Measurements from ENCODE around the gene GRIP1.

The GRIP1 gene

DNA sequence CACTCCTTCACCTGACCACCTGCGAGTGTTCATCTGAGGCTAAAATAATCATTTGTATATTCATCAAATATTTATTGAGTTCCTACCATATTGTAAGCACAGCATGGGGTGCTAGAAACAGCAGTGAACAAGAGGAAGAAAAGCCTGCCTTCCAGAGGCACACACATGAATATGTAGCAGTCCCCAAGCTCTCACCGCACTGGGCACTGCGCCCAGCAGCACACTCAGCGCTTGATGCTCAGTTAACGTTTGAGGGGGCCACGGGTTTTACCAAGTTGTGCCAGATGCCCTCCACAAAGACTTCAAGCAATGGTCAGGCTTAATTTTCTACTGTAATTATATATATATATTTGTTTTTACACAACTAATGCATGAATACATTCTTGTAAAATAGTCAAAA, 324.6 kb downstream of the GRIP1 start:
- Histone ChIP-seq H3K27ac (ENCODE audit: low read depth, low read length) (no peak overlapping the region), H3K9ac (ENCODE audit: low read length) (no peak overlapping the region), H3K36me3 (ENCODE audit: control insufficient read depth, insufficient read depth, low read length) (no peaks in the 10 kb centered on the region), H3K27me3 (ENCODE audit: control insufficient read depth, insufficient read depth, low read length) (no peaks in the 10 kb centered on the region), H3K9me3 (ENCODE audit: control insufficient read depth, insufficient read depth, low read depth, low read length) (no peaks in the 10 kb centered on the region), H3K4me3 (ENCODE audit: low read depth, low read length) (no peak overlapping the region), H3K4me1 (ENCODE audit: control insufficient read depth, insufficient read depth, low read length) (peaks cover 7% of the 10 kb centered on the region)

DNA sequence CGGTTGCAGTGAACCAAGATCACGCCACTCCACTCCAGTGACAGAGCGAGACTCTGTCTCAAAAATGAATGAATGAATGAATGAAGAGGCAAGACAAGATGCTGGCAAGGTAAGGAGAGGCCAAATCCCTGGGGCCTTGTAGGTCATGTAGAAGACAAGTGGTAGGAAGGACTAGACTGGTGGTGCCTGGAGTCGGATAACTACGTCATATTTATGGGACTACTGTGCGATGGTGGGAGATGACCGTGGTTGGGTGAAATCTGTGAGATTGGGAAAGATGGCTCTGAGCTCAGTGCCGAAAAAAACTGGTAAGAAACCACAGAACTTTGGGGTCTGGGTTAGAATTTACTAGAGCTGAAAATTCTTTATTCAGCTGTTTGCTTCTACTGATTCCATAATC, 326.0 kb downstream of the GRIP1 start:
- Histone ChIP-seq H3K4me3 (ENCODE audit: low read depth, low read length) (no peak overlapping the region), H3K9me3 (ENCODE audit: control insufficient read depth, insufficient read depth, low read depth, low read length) (no peaks in the 10 kb centered on the region), H3K27ac (ENCODE audit: low read depth, low read length) (no peak overlapping the region), H3K4me1 (ENCODE audit: control insufficient read depth, insufficient read depth, low read length) (peaks cover 7% of the 10 kb centered on the region), H3K9ac (ENCODE audit: low read length) (no peak overlapping the region), H3K36me3 (ENCODE audit: control insufficient read depth, insufficient read depth, low read length) (no peaks in the 10 kb centered on the region), H3K27me3 (ENCODE audit: control insufficient read depth, insufficient read depth, low read length) (no peaks in the 10 kb centered on the region)

DNA sequence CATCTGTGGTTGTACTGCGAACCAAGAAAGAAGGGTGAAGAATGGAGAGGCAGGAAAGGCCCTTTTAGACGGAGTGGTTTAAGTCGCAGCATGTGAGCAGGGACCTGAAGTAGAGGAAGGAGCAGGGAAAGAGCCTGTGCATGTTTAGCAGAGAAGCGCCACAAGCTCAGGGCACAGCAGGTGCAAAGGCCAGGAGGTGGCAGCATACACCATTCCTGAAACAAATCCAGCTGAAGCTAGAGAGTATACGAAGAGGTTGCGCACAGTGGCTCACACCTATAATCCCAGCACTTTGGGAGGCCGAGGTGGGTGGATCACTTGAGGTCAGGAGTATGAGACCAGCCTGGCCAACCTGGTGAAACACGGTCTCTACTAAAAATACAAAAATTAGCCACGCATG, 326.7 kb downstream of the GRIP1 start:
- no peak overlapping the region for H3K9ac ChIP-seq (ENCODE audit: low read length)
- no peak overlapping the region for H3K27ac ChIP-seq (ENCODE audit: low read depth, low read length)
- H3K36me3 ChIP-seq (ENCODE audit: control insufficient read depth, insufficient read depth, low read length): no peaks in the 10 kb centered on the region
- no peaks in the 10 kb centered on the region for H3K9me3 ChIP-seq (ENCODE audit: control insufficient read depth, insufficient read depth, low read depth, low read length)
- no peak overlapping the region for H3K4me3 ChIP-seq (ENCODE audit: low read depth, low read length)
- no peaks in the 10 kb centered on the region for H3K27me3 ChIP-seq (ENCODE audit: control insufficient read depth, insufficient read depth, low read length)
- H3K4me1 ChIP-seq (ENCODE audit: control insufficient read depth, insufficient read depth, low read length): peaks cover 2% of the 10 kb centered on the region

DNA sequence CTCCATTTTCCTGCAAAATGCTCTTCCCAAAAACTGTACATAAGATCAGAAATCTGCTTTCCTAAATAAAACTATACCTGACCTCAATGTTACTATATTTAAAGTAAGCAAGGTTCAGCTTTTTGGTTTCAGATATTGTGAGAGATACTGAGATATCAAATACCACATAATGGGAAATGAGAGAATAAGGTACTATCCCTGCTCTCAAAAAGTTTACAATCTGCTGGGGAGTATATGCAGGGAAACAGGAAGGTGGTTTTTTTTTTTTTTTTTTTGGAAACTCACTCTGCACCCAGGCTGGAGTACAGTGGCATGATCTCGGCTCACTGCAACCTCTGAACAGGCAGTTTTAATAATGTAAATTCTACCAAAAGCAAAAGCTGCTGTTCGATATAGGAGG, 327.6 kb downstream of the GRIP1 start:
- H3K27me3 ChIP-seq (ENCODE audit: control insufficient read depth, insufficient read depth, low read length): no peaks in the 10 kb centered on the region
- no peak overlapping the region for H3K9ac ChIP-seq (ENCODE audit: low read length)
- no peak overlapping the region for H3K27ac ChIP-seq (ENCODE audit: low read depth, low read length)
- no peak overlapping the region for H3K4me3 ChIP-seq (ENCODE audit: low read depth, low read length)
- H3K4me1 ChIP-seq (ENCODE audit: control insufficient read depth, insufficient read depth, low read length): no peaks in the 10 kb centered on the region; the same call in 1 of the 2 replicates
- no peaks in the 10 kb centered on the region for H3K36me3 ChIP-seq (ENCODE audit: control insufficient read depth, insufficient read depth, low read length)
- H3K9me3 ChIP-seq (ENCODE audit: control insufficient read depth, insufficient read depth, low read depth, low read length): no peaks in the 10 kb centered on the region

DNA sequence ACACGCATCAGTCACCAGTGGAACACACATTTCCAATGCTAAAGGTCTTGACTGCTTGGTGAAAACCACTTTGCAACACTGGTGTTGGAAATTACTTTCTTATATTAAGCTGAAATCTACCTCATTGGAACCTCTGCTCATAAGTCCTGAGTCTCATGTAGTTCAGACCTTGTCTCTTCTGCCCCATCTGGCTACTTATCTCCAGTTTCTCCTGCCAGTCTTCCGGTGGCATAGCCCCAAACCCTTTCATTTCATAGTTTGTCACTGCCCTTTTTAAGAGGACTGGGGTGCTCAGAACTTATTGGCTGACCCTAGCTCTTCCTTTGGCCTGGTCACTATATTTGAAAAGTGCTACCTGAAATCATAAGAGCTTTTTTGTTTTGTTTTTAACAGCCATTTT, 332.9 kb downstream of the GRIP1 start:
- Histone ChIP-seq H3K4me3 (ENCODE audit: low read depth, low read length) (no peak overlapping the region), H3K9me3 (ENCODE audit: control insufficient read depth, insufficient read depth, low read depth, low read length) (peaks cover 13% of the 10 kb centered on the region), H3K27ac (ENCODE audit: low read depth, low read length) (no peak overlapping the region), H3K27me3 (ENCODE audit: control insufficient read depth, insufficient read depth, low read length) (no peaks in the 10 kb centered on the region), H3K9ac (ENCODE audit: low read length) (no peak overlapping the region), H3K36me3 (ENCODE audit: control insufficient read depth, insufficient read depth, low read length) (peaks cover 10% of the 10 kb centered on the region), H3K4me1 (ENCODE audit: control insufficient read depth, insufficient read depth, low read length) (no peaks in the 10 kb centered on the region)

DNA sequence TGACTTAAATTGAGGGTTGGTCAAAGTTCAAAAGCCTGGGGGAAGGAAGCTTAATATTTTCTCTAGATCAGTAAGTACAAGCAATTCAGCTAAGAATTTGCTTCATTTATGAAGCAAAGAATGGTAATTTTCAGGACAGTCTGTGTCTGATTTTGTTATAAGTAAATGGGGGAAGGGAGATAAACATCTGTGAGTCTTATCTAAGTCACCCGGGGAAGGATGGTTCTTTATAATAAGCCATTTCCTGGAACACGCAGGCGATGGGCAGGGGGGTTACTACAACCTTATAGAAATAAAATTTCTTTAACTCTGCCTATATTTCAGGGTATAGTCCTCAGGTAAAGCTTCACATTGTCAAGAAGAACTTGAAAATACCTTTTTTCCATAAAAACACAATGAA, 333.7 kb downstream of the GRIP1 start:
- no peaks in the 10 kb centered on the region for H3K4me1 ChIP-seq (ENCODE audit: control insufficient read depth, insufficient read depth, low read length)
- H3K9me3 ChIP-seq (ENCODE audit: control insufficient read depth, insufficient read depth, low read depth, low read length): peaks cover 15% of the 10 kb centered on the region
- H3K36me3 ChIP-seq (ENCODE audit: control insufficient read depth, insufficient read depth, low read length): peaks cover 14% of the 10 kb centered on the region
- no peak overlapping the region for H3K9ac ChIP-seq (ENCODE audit: low read length)
- no peak overlapping the region for H3K27ac ChIP-seq (ENCODE audit: low read depth, low read length)
- no peaks in the 10 kb centered on the region for H3K27me3 ChIP-seq (ENCODE audit: control insufficient read depth, insufficient read depth, low read length)
- H3K4me3 ChIP-seq (ENCODE audit: low read depth, low read length): no peak overlapping the region

DNA sequence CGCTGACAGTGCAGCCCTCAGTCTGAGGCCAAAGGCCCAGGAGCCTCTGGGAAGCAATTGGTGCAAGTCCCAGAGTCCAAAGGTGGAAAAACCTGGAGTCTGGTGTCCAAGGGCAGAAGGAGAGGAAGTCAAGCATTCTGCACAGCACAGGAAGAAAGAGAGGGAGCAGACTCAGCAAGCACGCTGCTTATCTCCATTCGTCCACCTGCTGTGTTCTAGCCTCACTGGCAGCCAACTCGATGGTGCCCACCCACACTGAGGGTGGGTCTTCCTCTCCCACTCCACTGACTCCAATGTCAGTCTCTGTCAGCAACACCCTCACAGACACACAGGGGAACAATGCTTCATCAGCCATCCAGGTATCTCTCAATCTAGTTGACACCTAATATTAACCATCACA, 337.8 kb downstream of the GRIP1 start:
- no peak overlapping the region for H3K27ac ChIP-seq (ENCODE audit: low read depth, low read length)
- no peak overlapping the region for H3K4me3 ChIP-seq (ENCODE audit: low read depth, low read length)
- no peaks in the 10 kb centered on the region for H3K4me1 ChIP-seq (ENCODE audit: control insufficient read depth, insufficient read depth, low read length)
- H3K27me3 ChIP-seq (ENCODE audit: control insufficient read depth, insufficient read depth, low read length): no peaks in the 10 kb centered on the region
- H3K36me3 ChIP-seq (ENCODE audit: control insufficient read depth, insufficient read depth, low read length): peaks cover 32% of the 10 kb centered on the region
- no peak overlapping the region for H3K9ac ChIP-seq (ENCODE audit: low read length)
- peaks cover 15% of the 10 kb centered on the region for H3K9me3 ChIP-seq (ENCODE audit: control insufficient read depth, insufficient read depth, low read depth, low read length)

DNA sequence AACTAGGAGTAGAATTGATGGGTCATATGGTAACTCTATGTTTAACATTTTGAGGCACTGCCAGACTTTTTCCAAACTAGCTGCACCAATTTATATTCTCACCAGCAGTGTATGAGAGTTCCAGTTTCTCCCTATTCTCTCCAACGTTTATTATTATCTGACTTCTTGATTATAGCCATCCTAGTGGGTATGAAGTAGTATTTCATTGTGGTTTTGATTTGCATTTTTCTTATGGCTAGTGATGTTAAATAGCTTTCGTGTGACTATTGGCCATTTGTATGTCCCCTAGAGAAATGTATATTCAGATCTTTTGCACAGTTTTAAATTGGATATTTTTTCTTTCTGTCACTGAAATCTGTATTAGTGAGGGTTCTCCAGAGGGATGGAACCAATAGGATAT, 338.7 kb downstream of the GRIP1 start:
- peaks cover 32% of the 10 kb centered on the region for H3K36me3 ChIP-seq (ENCODE audit: control insufficient read depth, insufficient read depth, low read length)
- H3K27me3 ChIP-seq (ENCODE audit: control insufficient read depth, insufficient read depth, low read length): no peaks in the 10 kb centered on the region
- no peak overlapping the region for H3K4me3 ChIP-seq (ENCODE audit: low read depth, low read length)
- H3K9ac ChIP-seq (ENCODE audit: low read length): no peak overlapping the region
- H3K9me3 ChIP-seq (ENCODE audit: control insufficient read depth, insufficient read depth, low read depth, low read length): peaks cover 15% of the 10 kb centered on the region
- no peaks in the 10 kb centered on the region for H3K4me1 ChIP-seq (ENCODE audit: control insufficient read depth, insufficient read depth, low read length)
- H3K27ac ChIP-seq (ENCODE audit: low read depth, low read length): no peak overlapping the region

DNA sequence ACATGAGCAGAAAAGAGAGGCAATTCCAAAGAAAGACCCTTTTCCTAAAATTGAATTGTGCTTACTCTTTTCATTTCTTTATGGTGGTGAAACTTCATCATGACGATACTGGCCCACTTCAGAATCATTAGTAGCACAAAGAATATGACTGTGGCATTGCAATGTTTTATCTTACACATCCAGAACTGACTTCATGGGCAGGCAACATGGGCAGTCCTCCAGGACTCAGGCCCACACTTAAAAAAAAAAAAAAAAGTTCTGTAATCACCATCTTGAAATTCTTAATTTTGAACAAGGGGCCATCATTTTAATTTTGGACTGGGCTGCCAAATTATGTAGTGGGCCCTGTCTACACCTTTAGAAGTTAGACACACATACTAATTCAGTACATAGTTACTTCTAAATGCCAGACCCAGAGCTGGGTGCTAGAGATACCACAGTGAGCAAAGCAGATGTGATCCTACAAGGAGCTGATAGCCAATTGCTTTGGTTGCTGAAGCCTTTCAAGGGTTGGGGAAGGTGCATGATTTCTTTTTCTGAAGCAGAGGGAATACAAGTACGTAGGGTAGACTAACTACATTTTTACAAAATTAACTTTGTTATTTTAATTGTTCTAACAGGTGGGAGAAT, 341.4 kb downstream of the GRIP1 start:
- peaks cover 15% of the 10 kb centered on the region for H3K9me3 ChIP-seq (ENCODE audit: control insufficient read depth, insufficient read depth, low read depth, low read length)
- no peak overlapping the region for H3K4me3 ChIP-seq (ENCODE audit: low read depth, low read length)
- no peaks in the 10 kb centered on the region for H3K27me3 ChIP-seq (ENCODE audit: control insufficient read depth, insufficient read depth, low read length)
- no peaks in the 10 kb centered on the region for H3K4me1 ChIP-seq (ENCODE audit: control insufficient read depth, insufficient read depth, low read length)
- no peak overlapping the region for H3K27ac ChIP-seq (ENCODE audit: low read depth, low read length)
- H3K9ac ChIP-seq (ENCODE audit: low read length): no peak overlapping the region
- peaks cover 32% of the 10 kb centered on the region for H3K36me3 ChIP-seq (ENCODE audit: control insufficient read depth, insufficient read depth, low read length)

DNA sequence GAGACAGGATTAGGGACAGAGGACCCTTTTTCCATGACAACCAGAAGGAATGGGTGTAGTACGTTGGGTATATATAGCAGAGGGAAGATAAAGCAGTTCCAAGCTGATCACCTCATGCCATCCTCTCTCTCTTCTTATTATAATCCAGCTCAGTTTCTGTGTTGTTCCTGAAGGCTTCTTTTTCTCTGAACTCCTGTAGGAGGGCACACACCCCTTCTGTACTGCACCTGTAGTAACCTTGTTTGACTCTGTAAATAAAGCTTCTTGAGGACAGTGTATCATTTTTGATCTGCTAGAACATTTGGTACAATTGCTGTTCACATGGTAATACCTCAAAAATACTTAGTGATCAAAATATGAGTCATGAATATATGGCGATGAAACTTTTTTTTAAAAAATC, 343.1 kb downstream of the GRIP1 start:
- H3K27me3 ChIP-seq (ENCODE audit: control insufficient read depth, insufficient read depth, low read length): no peaks in the 10 kb centered on the region
- no peak overlapping the region for H3K4me3 ChIP-seq (ENCODE audit: low read depth, low read length)
- no peak overlapping the region for H3K9ac ChIP-seq (ENCODE audit: low read length)
- no peak overlapping the region for H3K27ac ChIP-seq (ENCODE audit: low read depth, low read length)
- no peaks in the 10 kb centered on the region for H3K4me1 ChIP-seq (ENCODE audit: control insufficient read depth, insufficient read depth, low read length)
- no peaks in the 10 kb centered on the region for H3K9me3 ChIP-seq (ENCODE audit: control insufficient read depth, insufficient read depth, low read depth, low read length)
- H3K36me3 ChIP-seq (ENCODE audit: control insufficient read depth, insufficient read depth, low read length): peaks cover 31% of the 10 kb centered on the region

DNA sequence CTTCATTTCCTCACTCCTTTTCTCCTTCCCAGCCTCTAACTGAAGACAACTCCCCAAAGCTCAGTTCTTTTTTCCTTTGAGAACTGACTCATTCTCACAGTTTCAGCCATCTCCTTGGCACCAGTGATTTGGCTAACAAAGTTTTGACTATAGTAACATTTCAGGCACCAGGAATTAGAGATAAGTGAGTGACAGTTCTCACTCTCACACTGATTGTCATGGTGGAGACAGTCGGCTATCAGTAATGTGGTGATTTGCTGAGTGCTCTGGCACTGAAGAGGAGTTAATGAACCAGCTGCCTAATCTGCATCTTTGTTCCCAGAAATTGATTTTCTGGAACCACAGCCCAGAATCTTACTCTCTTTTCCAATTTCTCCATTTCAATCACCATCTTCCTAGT, 347.1 kb downstream of the GRIP1 start:
- H3K27me3 ChIP-seq (ENCODE audit: control insufficient read depth, insufficient read depth, low read length): no peaks in the 10 kb centered on the region
- peaks cover 15% of the 10 kb centered on the region for H3K36me3 ChIP-seq (ENCODE audit: control insufficient read depth, insufficient read depth, low read length)
- H3K4me1 ChIP-seq (ENCODE audit: control insufficient read depth, insufficient read depth, low read length): no peaks in the 10 kb centered on the region
- no peaks in the 10 kb centered on the region for H3K9me3 ChIP-seq (ENCODE audit: control insufficient read depth, insufficient read depth, low read depth, low read length)
- no peak overlapping the region for H3K4me3 ChIP-seq (ENCODE audit: low read depth, low read length)
- no peak overlapping the region for H3K9ac ChIP-seq (ENCODE audit: low read length)
- H3K27ac ChIP-seq (ENCODE audit: low read depth, low read length): no peak overlapping the region

DNA sequence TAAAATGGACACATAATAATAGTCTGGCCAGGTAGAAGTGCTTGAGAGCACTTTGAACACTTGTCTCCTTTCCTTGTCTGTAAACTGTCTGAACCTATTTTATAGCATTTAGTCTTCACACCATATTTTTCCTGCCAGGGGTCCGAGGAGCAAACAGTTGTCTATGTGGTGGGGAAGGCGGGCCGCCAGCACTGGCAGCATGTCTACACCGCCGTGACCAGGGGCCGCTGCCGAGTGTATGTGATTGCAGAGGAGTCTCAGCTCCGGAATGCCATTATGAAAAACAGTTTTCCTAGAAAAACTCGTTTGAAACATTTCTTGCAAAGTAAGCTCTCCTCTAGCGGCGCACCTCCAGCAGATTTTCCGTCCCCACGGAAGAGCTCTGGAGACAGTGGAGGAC, 347.9 kb downstream of the GRIP1 start:
- Histone ChIP-seq H3K4me3 (ENCODE audit: low read depth, low read length) (no peak overlapping the region), H3K4me1 (ENCODE audit: control insufficient read depth, insufficient read depth, low read length) (no peaks in the 10 kb centered on the region), H3K9me3 (ENCODE audit: control insufficient read depth, insufficient read depth, low read depth, low read length) (no peaks in the 10 kb centered on the region), H3K36me3 (ENCODE audit: control insufficient read depth, insufficient read depth, low read length) (peaks cover 15% of the 10 kb centered on the region), H3K27ac (ENCODE audit: low read depth, low read length) (no peak overlapping the region), H3K27me3 (ENCODE audit: control insufficient read depth, insufficient read depth, low read length) (no peaks in the 10 kb centered on the region), H3K9ac (ENCODE audit: low read length) (no peak overlapping the region)

Measured in HUES6 (cell line).